A673 (cell line): Measurements from ENCODE around the gene SLC26A11.

Experiments
- EZH2 ChIP-seq: fragments of 200-600 bp; sonication (generic); IDR thresholded peaks from 2 replicates; pipeline ENCODE4 v1.6.1; 2017; ENCODE audit warnings: borderline replicate concordance, low read depth, mild to moderate bottlenecking, mixed read lengths, antibody characterized with exemption, low read length; ENCODE audit not compliant: poor library complexity, severe bottlenecking
- TF ChIP-seq, protein P1 (sequence below): fragments of 300-800, 200-600 bp; sonication (generic); conservative IDR thresholded peaks from 2 replicates; pipeline ENCODE4 v1.5.1; 2017; ENCODE audit warnings: low read depth, mild to moderate bottlenecking, antibody characterized with exemption, low read length, moderate library complexity, mixed read lengths

DNA sequence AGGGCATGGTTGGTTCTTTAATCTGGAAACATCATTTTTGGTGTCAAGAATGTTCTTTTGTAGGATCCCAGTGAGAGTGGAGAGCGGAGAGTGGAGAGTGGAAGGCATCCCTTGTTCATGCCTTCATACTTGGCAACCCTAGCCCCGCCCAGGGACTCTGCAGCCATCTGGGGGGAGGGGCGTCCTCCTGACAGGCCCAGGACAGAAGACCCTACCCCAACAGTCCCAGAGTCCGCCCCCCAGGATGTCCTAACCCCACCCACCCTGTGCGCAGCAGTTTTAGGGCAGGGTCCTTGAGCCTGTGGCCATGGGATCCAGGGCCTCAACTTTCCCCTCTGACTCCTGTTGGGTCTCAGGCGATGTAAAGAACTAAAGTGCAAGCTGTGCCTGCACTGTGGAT is 4.5 kb downstream of the SLC26A11 start:
- TF ChIP-seq, protein P1, sequence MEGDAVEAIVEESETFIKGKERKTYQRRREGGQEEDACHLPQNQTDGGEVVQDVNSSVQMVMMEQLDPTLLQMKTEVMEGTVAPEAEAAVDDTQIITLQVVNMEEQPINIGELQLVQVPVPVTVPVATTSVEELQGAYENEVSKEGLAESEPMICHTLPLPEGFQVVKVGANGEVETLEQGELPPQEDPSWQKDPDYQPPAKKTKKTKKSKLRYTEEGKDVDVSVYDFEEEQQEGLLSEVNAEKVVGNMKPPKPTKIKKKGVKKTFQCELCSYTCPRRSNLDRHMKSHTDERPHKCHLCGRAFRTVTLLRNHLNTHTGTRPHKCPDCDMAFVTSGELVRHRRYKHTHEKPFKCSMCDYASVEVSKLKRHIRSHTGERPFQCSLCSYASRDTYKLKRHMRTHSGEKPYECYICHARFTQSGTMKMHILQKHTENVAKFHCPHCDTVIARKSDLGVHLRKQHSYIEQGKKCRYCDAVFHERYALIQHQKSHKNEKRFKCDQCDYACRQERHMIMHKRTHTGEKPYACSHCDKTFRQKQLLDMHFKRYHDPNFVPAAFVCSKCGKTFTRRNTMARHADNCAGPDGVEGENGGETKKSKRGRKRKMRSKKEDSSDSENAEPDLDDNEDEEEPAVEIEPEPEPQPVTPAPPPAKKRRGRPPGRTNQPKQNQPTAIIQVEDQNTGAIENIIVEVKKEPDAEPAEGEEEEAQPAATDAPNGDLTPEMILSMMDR, result no peak
- TF ChIP-seq EZH2, result no peak
